WTC11 (cell line): ENCODE data around the gene RDH16. TPM values are rescaled to one million over a fixed set of nuclear protein-coding genes. Genes with fewer than 3 reads are reported as not detected.

ENCODE experiments used
- ATAC-seq: fragments of 200-7000 bp; cut with Tn5 transposase; 2 replicates; pipeline ENCODE4 v1.10.0; 2021; ENCODE audit warnings: mild to moderate bottlenecking, moderate library complexity
- CTCF ChIA-PET: fragments of 300-600 bp; sonication (Branson Sonifier 250); formaldehyde crosslinking; loops from one replicate; lab custom pipeline; 2021; ENCODE audit warnings: antibody characterized with exemption; lab: Charles Lee
- POLR2A ChIA-PET: fragments of 350-600 bp; sonication (Branson Sonifier 250); formaldehyde crosslinking; loops from one replicate; lab custom pipeline; 2021; ENCODE audit warnings: antibody characterized with exemption; lab: Charles Lee
- DNase-seq: peaks from one replicate; pipeline ENCODE4 v3.0.0; 2021; ENCODE audit warnings: low spot score
- H3K27ac Mint-ChIP-seq: 2 replicates; pipeline ENCODE4 v1.8.0; 2021; ENCODE audit warnings: mixed read lengths
- H3K27me3 Mint-ChIP-seq: 2 replicates; pipeline ENCODE4 v1.8.0; 2021; ENCODE audit warnings: low read depth, mild to moderate bottlenecking, moderate library complexity, mixed read lengths
- H3K36me3 Mint-ChIP-seq: 2 replicates; pipeline ENCODE4 v1.8.0; 2021; ENCODE audit warnings: mixed read lengths
- H3K4me1 Mint-ChIP-seq: 2 replicates; pipeline ENCODE4 v1.8.0; 2022; ENCODE audit warnings: mixed read lengths
- H3K4me3 Mint-ChIP-seq: 2 replicates; pipeline ENCODE4 v1.8.0; 2021; ENCODE audit warnings: mild to moderate bottlenecking, moderate library complexity, mixed read lengths
- H3K9me3 Mint-ChIP-seq: 2 replicates; pipeline ENCODE4 v1.8.0; 2021; ENCODE audit warnings: mixed read lengths
- EMX1 ChIP-seq: fragments of 250-450 bp; sonication (Bioruptor Pico); IDR thresholded peaks from 2 replicates; pipeline ENCODE4 v1.8.0; 2021; ENCODE audit warnings: mild to moderate bottlenecking
- HMGA2 ChIP-seq: fragments of 250-450 bp; sonication (Bioruptor Pico); IDR thresholded peaks from 2 replicates; pipeline ENCODE4 v1.4.0; 2021; ENCODE audit warnings: mild to moderate bottlenecking, moderate library complexity
- NFATC4 ChIP-seq: fragments of 250-450 bp; sonication (Bioruptor Pico); IDR thresholded peaks from 2 replicates; pipeline ENCODE4 v1.9.0; 2021; ENCODE audit warnings: mild to moderate bottlenecking
- NR2C2 ChIP-seq: sonication (generic); formaldehyde crosslinking; IDR thresholded peaks from 2 replicates; pipeline ENCODE4 v1.8.0; 2022; ENCODE audit warnings: mild to moderate bottlenecking, missing genetic modification reagents
- OVOL2 ChIP-seq: fragments of 250-450 bp; sonication (Bioruptor Pico); IDR thresholded peaks from 2 replicates; pipeline ENCODE4 v1.9.0; 2021; ENCODE audit warnings: mild to moderate bottlenecking, borderline replicate concordance
- SMAD4 ChIP-seq: sonication (generic); formaldehyde crosslinking; IDR thresholded peaks from 2 replicates; pipeline ENCODE4 v1.8.0; 2022; ENCODE audit warnings: mild to moderate bottlenecking, missing genetic modification reagents
- ZNF423 ChIP-seq: fragments of 250-450 bp; sonication (Bioruptor Pico); IDR thresholded peaks from 2 replicates; pipeline ENCODE4 v2.1.2; 2022; ENCODE audit warnings: mild to moderate bottlenecking, moderate library complexity
- ZNF671 ChIP-seq: fragments of 250-450 bp; sonication (Bioruptor Pico); IDR thresholded peaks from 2 replicates; pipeline ENCODE4 v1.8.0; 2021; ENCODE audit warnings: mild to moderate bottlenecking
- total RNA-seq: library from RNA; stranded (reverse); gene quantifications from 3 replicates; pipeline ENCODE4 v1.2.3, GENCODE V29; 2021
- TF ChIP-seq, protein P1 (sequence below): sonication (generic); formaldehyde crosslinking; IDR thresholded peaks from 2 replicates; pipeline ENCODE4 v1.8.0; 2022; ENCODE audit warnings: missing genetic modification reagents
- TF ChIP-seq, protein P2 (sequence below): sonication (generic); formaldehyde crosslinking; IDR thresholded peaks from 2 replicates; pipeline ENCODE4 v1.8.1; 2023; ENCODE audit warnings: mild to moderate bottlenecking, missing genetic modification reagents, moderate library complexity
- TF ChIP-seq, protein P3 (sequence below): fragments of 250-450 bp; sonication (Bioruptor Pico); IDR thresholded peaks from 2 replicates; pipeline ENCODE4 v1.9.0; 2021; ENCODE audit warnings: moderate library complexity, mild to moderate bottlenecking, inconsistent platforms, borderline replicate concordance
- TF ChIP-seq, protein P4 (sequence below): fragments of 250-450 bp; sonication (Bioruptor Pico); conservative IDR thresholded peaks from 2 replicates; pipeline ENCODE4 v1.9.0; 2021; ENCODE audit warnings: mild to moderate bottlenecking
- TF ChIP-seq, protein P5 (sequence below): sonication (generic); formaldehyde crosslinking; IDR thresholded peaks from 2 replicates; pipeline ENCODE4 v1.8.1; 2023; ENCODE audit warnings: mild to moderate bottlenecking, missing genetic modification reagents
- TF ChIP-seq, protein P6 (sequence below): sonication (generic); formaldehyde crosslinking; conservative IDR thresholded peaks from 2 replicates; pipeline ENCODE4 v1.8.1; 2023; ENCODE audit warnings: mild to moderate bottlenecking, low read depth, missing genetic modification reagents, moderate library complexity
- TF ChIP-seq, protein P7 (sequence below): fragments of 250-450 bp; sonication (Bioruptor Pico); IDR thresholded peaks from 2 replicates; pipeline ENCODE4 v1.8.0; 2021; ENCODE audit warnings: mild to moderate bottlenecking
- TF ChIP-seq, protein P8 (sequence below): sonication (generic); formaldehyde crosslinking; IDR thresholded peaks from 2 replicates; pipeline ENCODE4 v1.8.0; 2022; ENCODE audit warnings: mild to moderate bottlenecking, missing genetic modification reagents

Gene RDH16
- total RNA-seq, 1 experiment from 2014 or later, result 1.0 TPM

DNA sequence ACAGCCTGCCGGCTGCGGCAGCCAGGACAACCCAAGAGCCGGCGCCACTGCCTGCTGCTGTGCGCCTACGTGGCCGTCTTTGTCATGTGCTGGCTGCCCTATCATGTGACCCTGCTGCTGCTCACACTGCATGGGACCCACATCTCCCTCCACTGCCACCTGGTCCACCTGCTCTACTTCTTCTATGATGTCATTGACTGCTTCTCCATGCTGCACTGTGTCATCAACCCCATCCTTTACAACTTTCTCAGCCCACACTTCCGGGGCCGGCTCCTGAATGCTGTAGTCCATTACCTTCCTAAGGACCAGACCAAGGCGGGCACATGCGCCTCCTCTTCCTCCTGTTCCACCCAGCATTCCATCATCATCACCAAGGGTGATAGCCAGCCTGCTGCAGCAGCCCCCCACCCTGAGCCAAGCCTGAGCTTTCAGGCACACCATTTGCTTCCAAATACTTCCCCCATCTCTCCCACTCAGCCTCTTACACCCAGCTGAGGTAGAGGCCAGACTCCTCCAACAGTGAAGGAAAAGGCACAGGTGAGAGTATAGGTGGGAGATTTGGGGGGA lies 38.6 kb upstream of the RDH16 start (continued):
- TF ChIP-seq, protein P1, sequence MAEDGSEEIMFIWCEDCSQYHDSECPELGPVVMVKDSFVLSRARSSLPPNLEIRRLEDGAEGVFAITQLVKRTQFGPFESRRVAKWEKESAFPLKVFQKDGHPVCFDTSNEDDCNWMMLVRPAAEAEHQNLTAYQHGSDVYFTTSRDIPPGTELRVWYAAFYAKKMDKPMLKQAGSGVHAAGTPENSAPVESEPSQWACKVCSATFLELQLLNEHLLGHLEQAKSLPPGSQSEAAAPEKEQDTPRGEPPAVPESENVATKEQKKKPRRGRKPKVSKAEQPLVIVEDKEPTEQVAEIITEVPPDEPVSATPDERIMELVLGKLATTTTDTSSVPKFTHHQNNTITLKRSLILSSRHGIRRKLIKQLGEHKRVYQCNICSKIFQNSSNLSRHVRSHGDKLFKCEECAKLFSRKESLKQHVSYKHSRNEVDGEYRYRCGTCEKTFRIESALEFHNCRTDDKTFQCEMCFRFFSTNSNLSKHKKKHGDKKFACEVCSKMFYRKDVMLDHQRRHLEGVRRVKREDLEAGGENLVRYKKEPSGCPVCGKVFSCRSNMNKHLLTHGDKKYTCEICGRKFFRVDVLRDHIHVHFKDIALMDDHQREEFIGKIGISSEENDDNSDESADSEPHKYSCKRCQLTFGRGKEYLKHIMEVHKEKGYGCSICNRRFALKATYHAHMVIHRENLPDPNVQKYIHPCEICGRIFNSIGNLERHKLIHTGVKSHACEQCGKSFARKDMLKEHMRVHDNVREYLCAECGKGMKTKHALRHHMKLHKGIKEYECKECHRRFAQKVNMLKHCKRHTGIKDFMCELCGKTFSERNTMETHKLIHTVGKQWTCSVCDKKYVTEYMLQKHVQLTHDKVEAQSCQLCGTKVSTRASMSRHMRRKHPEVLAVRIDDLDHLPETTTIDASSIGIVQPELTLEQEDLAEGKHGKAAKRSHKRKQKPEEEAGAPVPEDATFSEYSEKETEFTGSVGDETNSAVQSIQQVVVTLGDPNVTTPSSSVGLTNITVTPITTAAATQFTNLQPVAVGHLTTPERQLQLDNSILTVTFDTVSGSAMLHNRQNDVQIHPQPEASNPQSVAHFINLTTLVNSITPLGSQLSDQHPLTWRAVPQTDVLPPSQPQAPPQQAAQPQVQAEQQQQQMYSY (CRISPR knock-in tag), result no peak
- TF ChIP-seq, protein P2, sequence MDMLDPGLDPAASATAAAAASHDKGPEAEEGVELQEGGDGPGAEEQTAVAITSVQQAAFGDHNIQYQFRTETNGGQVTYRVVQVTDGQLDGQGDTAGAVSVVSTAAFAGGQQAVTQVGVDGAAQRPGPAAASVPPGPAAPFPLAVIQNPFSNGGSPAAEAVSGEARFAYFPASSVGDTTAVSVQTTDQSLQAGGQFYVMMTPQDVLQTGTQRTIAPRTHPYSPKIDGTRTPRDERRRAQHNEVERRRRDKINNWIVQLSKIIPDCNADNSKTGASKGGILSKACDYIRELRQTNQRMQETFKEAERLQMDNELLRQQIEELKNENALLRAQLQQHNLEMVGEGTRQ (CRISPR knock-in tag), result 0 out of 2 replicates have a peak, but pooled peaks have one; percentile 29

DNA sequence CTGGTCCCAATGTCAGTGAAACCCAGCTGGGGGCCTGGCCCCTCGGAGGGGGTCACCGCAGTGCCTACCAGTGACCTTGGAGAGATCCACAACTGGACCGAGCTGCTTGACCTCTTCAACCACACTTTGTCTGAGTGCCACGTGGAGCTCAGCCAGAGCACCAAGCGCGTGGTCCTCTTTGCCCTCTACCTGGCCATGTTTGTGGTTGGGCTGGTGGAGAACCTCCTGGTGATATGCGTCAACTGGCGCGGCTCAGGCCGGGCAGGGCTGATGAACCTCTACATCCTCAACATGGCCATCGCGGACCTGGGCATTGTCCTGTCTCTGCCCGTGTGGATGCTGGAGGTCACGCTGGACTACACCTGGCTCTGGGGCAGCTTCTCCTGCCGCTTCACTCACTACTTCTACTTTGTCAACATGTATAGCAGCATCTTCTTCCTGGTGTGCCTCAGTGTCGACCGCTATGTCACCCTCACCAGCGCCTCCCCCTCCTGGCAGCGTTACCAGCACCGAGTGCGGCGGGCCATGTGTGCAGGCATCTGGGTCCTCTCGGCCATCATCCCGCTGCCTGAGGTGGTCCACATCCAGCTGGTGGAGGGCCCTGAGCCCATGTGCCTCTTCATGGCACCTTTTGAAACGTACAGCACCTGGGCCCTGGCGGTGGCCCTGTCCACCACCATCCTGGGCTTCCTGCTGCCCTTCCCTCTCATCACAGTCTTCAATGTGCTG lies 38.0 kb upstream of the RDH16 start:
- peaks cover 10% of the 10 kb centered on the region; the same call in 1 of the 2 replicates for H3K36me3 Mint-ChIP-seq
- no peak overlapping the region for H3K4me3 Mint-ChIP-seq
- H3K4me1 Mint-ChIP-seq, result peaks cover 13% of the 10 kb centered on the region
- ATAC-seq (no peak), DNase-seq (no peak)
- POLR2A ChIA-PET, result interaction anchor here (1.2 kb wide), 1 partner anchor 116 kb away, joined by 8 read pairs; no protein-coding TSS in a partner anchor
- TF ChIP-seq HMGA2 (CRISPR knock-in tag), result no peak
- TF ChIP-seq ZNF671, result no peak
- no peak for TF ChIP-seq ZNF423 (CRISPR knock-in tag)
- no peak for TF ChIP-seq NR2C2
- TF ChIP-seq SMAD4 (CRISPR knock-in tag), result no peak
- TF ChIP-seq, protein P3, sequence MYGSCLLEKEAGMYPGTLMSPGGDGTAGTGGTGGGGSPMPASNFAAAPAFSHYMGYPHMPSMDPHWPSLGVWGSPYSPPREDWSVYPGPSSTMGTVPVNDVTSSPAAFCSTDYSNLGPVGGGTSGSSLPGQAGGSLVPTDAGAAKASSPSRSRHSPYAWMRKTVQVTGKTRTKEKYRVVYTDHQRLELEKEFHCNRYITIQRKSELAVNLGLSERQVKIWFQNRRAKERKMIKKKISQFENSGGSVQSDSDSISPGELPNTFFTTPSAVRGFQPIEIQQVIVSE (CRISPR knock-in tag), result no peak
- no peak for TF ChIP-seq EMX1 (CRISPR knock-in tag)
- CTCF ChIA-PET, result interaction anchor here (0.5 to 2.1 kb wide), 3 partner anchors 92 to 238 kb away, joined by 3 to 5 read pairs (median 3); partner anchors contain the start of gene HSD17B6
- H3K9me3 Mint-ChIP-seq, result no peaks in the 10 kb centered on the region
- no peak overlapping the region for H3K27ac Mint-ChIP-seq
- no peaks in the 10 kb centered on the region for H3K27me3 Mint-ChIP-seq

DNA sequence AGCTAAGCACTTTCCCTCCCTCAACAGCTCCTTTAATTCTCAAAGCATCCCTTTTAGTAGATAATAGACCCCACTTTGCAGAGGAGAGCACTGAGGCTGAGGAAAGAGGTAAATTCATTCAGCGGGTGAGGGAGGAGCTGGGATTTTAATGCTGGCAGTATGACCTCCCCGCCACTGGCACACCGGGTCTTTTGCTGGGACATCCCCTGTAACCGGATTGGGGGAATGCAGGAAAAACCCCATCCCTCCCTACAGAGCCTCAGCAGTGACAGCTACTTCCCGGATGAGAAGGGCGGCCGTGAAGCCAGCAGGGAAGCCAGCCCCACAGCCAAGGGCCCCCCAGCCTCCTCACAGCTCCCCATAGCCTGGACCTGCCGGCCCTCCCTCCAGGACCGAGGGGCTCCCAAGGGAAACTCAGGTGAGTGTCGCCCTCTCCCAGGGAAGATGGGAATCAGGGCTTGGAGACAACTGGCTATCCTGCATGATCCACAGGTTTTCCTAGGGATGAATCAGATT lies 36.9 kb upstream of the RDH16 start:
- peaks cover 13% of the 10 kb centered on the region for H3K4me1 Mint-ChIP-seq
- H3K27me3 Mint-ChIP-seq, result no peaks in the 10 kb centered on the region
- H3K27ac Mint-ChIP-seq, result no peak overlapping the region
- ATAC-seq (peak; percentile 29), DNase-seq (no peak)
- ChIA-PET CTCF (interaction anchor here (0.5 to 2.1 kb wide), 14 partner anchors 11 to 358 kb away, joined by 3 to 12 read pairs (median 4); partner anchors contain the start of genes HSD17B6, STAT6 and ZBTB39), POLR2A (interaction anchor here (1.2 kb wide), 1 partner anchor 117 kb away, joined by 8 read pairs; no protein-coding TSS in a partner anchor)
- peaks cover 4% of the 10 kb centered on the region; the same call in 1 of the 2 replicates for H3K36me3 Mint-ChIP-seq
- no peaks in the 10 kb centered on the region for H3K9me3 Mint-ChIP-seq
- H3K4me3 Mint-ChIP-seq, result no peak overlapping the region
- TF ChIP-seq, protein P4, sequence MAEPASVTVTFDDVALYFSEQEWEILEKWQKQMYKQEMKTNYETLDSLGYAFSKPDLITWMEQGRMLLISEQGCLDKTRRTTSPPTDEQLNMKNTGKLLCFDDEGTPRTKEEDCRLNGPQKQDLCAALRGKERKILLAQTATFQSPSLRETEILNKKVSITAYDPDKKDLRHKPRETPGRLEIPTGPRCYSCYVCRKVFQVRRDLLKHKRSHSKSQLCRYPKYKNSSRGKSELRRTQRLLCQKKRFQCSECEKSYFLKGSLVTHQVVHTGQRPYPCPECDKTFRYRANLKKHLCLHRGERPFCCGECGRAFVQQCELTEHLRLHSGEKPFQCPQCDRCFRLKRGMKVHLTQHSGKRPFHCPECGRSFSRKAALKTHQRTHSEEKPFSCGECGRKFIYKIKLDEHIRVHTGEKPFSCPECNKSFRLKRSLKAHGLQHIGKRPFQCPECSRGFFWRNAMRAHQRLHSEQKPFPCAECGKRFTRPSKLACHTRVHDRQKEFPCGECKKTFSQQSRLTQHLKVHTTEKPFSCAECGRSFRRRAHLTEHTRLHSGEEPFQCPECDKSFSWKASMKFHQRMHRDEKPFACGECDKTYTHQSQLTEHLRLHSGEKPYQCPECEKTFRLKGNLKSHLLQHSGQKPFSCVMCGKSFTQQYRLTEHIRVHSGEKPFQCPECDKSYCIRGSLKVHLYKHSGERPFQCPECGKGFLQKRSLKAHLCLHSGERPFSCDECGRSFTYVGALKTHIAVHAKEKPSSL, result no peak
- no peak for TF ChIP-seq NFATC4 (CRISPR knock-in tag)
- TF ChIP-seq, protein P5, sequence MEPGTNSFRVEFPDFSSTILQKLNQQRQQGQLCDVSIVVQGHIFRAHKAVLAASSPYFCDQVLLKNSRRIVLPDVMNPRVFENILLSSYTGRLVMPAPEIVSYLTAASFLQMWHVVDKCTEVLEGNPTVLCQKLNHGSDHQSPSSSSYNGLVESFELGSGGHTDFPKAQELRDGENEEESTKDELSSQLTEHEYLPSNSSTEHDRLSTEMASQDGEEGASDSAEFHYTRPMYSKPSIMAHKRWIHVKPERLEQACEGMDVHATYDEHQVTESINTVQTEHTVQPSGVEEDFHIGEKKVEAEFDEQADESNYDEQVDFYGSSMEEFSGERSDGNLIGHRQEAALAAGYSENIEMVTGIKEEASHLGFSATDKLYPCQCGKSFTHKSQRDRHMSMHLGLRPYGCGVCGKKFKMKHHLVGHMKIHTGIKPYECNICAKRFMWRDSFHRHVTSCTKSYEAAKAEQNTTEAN (CRISPR knock-in tag), result no peak
- no peak for TF ChIP-seq NR2C2
- TF ChIP-seq OVOL2, result no peak
- TF ChIP-seq, protein P6, sequence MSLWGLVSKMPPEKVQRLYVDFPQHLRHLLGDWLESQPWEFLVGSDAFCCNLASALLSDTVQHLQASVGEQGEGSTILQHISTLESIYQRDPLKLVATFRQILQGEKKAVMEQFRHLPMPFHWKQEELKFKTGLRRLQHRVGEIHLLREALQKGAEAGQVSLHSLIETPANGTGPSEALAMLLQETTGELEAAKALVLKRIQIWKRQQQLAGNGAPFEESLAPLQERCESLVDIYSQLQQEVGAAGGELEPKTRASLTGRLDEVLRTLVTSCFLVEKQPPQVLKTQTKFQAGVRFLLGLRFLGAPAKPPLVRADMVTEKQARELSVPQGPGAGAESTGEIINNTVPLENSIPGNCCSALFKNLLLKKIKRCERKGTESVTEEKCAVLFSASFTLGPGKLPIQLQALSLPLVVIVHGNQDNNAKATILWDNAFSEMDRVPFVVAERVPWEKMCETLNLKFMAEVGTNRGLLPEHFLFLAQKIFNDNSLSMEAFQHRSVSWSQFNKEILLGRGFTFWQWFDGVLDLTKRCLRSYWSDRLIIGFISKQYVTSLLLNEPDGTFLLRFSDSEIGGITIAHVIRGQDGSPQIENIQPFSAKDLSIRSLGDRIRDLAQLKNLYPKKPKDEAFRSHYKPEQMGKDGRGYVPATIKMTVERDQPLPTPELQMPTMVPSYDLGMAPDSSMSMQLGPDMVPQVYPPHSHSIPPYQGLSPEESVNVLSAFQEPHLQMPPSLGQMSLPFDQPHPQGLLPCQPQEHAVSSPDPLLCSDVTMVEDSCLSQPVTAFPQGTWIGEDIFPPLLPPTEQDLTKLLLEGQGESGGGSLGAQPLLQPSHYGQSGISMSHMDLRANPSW, result no peak
- TF ChIP-seq, protein P7, sequence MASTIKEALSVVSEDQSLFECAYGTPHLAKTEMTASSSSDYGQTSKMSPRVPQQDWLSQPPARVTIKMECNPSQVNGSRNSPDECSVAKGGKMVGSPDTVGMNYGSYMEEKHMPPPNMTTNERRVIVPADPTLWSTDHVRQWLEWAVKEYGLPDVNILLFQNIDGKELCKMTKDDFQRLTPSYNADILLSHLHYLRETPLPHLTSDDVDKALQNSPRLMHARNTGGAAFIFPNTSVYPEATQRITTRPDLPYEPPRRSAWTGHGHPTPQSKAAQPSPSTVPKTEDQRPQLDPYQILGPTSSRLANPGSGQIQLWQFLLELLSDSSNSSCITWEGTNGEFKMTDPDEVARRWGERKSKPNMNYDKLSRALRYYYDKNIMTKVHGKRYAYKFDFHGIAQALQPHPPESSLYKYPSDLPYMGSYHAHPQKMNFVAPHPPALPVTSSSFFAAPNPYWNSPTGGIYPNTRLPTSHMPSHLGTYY (CRISPR knock-in tag), result no peak
- TF ChIP-seq, protein P8, sequence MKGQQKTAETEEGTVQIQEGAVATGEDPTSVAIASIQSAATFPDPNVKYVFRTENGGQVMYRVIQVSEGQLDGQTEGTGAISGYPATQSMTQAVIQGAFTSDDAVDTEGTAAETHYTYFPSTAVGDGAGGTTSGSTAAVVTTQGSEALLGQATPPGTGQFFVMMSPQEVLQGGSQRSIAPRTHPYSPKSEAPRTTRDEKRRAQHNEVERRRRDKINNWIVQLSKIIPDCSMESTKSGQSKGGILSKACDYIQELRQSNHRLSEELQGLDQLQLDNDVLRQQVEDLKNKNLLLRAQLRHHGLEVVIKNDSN (CRISPR knock-in tag), result no peak
- TF ChIP-seq, all 79 proteins: peak for 0
